Measurements from ENCODE around the gene KDM4C.

DNA sequence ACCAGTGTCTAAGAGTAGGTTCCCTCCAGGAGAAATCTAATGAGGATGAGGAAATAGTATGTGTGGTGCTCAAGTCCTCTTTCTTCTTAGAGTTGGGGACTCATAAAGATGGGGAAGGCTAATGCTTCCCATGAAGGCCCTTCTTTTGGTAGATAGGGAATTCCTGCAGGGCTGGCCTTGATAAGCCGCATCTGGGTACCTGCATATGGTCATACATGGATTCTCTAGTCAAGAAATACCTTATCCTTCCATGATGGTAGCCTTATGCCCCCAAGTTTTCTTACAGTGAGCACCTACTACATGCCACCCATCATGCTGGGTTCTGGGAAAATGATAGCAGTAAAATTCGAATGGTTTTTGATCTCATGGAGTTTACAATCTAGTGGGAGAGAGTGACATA is 382.6 kb downstream of the KDM4C start:
- TF ChIP-seq, protein P1, sequence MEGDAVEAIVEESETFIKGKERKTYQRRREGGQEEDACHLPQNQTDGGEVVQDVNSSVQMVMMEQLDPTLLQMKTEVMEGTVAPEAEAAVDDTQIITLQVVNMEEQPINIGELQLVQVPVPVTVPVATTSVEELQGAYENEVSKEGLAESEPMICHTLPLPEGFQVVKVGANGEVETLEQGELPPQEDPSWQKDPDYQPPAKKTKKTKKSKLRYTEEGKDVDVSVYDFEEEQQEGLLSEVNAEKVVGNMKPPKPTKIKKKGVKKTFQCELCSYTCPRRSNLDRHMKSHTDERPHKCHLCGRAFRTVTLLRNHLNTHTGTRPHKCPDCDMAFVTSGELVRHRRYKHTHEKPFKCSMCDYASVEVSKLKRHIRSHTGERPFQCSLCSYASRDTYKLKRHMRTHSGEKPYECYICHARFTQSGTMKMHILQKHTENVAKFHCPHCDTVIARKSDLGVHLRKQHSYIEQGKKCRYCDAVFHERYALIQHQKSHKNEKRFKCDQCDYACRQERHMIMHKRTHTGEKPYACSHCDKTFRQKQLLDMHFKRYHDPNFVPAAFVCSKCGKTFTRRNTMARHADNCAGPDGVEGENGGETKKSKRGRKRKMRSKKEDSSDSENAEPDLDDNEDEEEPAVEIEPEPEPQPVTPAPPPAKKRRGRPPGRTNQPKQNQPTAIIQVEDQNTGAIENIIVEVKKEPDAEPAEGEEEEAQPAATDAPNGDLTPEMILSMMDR (optimal IDR thresholded peaks at IDR 0.05 in 1 of 3, IDR thresholded peaks at IDR 0.05 in 1 of 3, conservative IDR thresholded peaks at IDR 0.05 in 1 of 3; ENCODE audit: extremely low read depth in 1 of 3, insufficient read depth in 2 of 3, low read length in 3 of 3) = no peak
- no peak for TF ChIP-seq EZH2 (IDR thresholded peaks at IDR 0.05; ENCODE audit: low read length)
